Amygdala (tissue), 56 donors: ENCODE measurements around the gene KCNK7.

Source experiments
- DNase-seq, 56 donors: peaks; one replicate each; lab custom pipeline; 2025; lab: John Stamatoyannopoulos, UW

KCNK7 gene

DNA sequence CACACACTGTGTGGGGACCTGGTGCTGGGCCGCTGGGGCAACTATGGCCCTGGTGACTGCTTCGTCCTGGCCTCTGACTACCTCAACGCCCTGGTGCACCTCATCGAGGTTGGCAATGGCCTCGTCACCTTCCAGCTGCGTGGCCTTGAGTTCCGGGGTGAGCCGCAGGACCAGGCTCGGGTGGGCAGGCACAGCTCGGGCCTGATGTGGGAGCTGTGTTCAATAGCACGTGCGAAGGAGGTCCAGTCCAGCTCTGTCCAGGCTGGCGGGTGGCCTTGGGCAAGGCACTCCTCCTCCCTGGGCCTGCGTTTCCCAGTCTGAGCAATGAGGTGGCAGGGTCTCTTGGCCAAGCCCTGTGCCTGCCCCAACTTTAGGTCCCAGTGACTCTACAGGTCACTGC, 34.0 kb upstream of the KCNK7 start:
- no peak for DNase-seq

DNA sequence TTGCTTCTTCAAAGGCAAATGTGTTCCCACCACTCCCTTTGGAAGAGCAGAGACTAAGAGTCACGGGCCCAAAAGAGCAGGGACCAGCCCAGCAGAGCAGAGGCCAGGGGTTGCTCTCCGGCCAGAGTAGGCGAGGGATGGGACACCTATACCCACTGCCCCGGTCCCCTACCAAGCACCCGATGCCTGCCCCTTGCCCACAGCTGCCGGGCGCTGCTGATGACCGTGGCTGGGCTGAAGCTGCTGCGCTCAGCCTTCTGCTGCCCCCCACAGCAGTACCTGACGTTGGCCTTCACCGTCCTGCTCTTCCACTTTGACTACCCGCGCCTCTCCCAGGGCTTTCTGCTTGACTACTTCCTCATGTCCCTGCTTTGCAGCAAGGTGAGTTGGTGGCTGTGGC, 31.6 kb upstream of the KCNK7 start:
- no peak for DNase-seq

DNA sequence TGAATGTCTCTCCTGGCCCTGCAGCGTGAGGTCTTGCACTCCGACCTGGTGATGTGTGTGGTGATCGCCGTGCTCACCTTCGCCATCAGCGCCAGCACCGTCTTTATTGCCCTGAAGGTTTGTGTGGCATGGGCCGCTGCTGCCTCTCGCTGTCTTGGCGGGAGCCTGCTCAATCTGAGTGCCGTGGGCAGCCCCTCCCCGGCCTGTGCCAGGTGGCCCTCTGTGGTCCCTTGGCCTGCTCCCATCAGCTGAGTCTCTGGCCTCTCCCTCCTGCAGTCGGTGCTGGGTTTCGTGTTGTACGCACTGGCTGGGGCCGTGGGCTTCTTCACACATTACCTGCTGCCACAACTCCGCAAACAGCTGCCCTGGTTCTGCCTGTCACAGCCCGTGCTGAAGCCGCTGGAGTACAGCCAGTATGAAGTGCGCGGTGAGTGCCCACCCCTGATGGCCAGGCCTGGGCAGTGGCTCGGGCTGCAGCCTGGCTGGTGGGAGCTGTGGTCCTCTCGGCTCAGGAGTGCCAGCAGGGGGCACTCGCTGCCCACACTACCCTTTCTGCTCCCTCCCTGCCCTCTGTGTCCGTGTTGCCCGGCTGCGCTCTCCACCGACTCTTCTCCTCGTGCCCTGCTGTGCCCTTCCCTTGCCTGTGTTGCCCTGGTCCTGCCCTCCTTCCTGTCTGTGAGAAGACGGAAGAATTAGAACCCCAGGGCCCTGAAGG, 30.2 kb upstream of the KCNK7 start:
- peak in 45 of 56 donors; percentile 12 to 81 (median 53) for DNase-seq

DNA sequence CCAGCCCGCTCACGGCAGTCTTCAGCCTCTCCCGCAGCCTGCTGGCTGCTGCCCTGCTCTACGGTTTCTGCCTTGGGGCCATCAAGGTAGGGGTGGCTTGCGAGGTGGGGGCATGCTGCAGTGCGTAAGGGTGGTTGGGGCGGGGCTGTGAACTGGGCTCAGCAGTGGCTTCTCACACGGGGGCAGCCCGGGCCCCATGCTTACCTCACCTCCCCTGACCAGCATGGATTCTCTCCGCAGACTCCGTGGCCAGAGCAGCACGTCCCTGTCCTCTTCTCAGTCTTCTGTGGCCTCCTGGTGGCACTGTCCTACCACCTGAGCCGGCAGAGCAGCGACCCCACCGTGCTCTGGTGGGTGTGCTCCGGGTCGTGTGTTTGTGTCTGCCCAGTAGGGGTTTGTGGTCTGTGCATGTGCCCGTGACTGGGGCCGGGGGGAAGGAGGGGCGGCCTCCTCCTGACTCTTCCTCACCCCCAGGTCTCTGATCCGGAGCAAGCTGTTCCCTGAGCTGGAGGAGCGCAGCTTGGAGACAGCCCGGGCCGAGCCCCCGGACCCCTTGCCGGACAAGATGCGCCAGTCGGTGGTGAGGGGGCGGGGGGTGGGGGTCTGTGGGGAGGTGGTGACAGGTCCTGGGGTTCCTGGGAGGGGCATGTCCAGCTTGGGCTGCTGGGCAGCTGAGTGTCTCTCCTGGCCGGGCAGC, 29.5 kb upstream of the KCNK7 start:
- DNase-seq: no peak

DNA sequence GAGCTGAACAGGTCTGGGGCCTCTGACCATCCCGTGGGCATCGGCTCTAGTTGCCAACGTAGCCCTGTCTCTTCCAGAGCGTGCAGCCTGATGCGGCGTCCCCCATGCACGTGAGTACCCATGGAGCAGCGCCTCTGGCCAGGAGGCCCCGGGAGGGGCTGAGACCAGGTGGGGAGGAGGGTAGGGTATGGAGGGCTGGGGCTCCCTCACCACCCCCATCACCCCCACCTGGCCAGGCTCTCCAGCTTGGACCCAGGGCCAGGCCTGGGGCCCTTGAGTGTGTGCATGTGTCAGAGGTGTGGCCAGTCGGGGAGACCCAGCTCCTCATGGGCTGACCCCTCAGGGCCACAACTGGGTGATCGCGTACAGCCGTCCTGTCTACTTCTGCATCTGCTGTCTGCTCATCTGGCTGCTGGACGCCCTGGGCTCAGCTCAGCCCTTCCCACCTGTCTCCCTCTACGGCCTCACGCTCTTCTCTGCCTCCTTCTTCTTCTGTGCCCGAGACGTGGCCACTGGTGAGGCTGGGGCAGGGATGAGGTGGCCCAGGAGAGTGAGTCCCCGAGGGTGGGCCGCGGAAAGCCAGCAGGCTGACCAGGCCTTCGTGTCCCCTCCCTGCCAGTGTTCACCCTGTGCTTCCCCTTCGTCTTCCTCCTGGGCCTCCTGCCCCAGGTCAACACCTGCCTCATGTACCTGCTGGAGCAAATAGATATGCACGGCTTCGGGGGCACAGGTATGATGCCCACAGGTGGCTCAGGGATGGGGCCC, 28.4 kb upstream of the KCNK7 start:
- no peak for DNase-seq

DNA sequence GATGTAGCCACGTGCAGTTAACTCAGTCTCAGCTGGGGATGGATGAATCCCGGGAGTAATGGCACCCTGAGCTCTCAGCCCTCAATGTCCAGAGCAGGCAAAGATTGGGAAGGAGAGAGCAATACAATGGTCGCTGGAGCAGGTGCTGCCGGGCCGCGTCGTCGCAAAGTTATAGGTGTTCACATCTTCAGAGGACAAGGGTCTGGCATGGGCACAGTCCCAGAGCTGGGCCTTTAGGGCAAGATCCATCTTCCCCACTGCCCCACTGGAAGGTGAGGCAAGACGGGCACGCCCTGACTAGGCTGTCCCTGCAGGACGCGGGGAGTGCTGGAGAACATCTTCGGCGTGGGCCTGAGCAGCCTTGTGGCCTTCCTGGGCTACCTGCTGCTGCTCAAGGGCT, 27.6 kb upstream of the KCNK7 start:
- DNase-seq: no peak

DNA sequence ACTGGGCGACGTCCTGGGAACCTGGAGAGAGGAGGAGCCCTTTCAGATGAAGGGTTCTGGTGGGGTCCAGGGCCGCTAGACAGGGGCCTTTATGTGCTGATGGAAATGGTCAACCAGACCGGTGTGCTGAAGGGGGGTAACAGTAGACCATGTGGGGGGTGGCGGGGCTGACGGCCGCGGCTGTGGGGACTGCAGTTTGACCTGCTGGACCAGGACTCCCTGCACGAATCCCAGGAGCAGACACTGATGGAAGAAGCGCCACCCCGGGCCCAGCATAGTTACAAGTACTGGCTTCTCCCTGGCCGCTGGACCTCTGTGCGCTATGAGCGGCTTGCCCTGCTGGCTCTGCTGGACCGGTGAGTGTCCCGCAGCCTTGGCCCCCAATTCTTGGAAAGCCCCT, 26.4 kb upstream of the KCNK7 start:
- no peak for DNase-seq

DNA sequence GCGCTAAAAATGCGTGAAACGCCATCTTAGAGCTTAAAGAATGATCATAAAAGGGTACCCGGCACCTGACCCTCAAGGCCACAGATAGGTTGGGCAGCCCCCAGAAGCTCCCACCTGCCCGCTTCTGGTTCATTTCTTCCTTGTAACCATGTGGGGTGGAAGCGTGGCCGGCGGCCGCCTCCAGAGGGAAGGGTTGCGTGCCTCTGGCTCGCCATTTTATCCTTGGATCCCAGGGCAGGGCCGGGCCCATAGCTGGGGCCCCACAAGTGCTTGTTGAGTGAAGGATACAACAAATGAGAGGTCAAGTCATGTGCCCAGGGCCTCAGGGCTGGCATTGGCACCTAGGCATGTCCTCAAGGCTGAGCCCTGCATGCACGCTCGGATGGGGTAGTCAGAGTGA, 25.9 kb upstream of the KCNK7 start:
- no peak for DNase-seq

DNA sequence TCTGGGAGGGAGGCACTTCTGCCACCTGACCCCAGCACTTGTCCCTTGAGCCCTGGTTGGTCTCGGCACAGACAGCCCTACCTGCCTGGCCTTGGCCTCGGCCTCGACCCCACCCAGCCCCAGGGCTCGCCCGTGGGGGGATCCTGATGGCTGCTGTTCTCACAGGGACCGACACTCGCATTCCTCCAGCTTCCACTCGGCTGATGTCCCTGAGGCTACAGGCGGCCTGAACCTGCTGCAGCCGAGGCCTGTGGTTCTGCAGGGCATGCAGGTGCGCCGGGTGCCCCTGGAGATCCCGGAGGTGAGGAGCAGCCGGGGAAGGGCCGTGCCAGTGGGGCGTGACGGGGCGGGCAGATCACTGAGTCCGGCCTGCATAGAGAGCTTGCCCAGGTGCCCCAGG, 25.1 kb upstream of the KCNK7 start:
- DNase-seq: no peak

DNA sequence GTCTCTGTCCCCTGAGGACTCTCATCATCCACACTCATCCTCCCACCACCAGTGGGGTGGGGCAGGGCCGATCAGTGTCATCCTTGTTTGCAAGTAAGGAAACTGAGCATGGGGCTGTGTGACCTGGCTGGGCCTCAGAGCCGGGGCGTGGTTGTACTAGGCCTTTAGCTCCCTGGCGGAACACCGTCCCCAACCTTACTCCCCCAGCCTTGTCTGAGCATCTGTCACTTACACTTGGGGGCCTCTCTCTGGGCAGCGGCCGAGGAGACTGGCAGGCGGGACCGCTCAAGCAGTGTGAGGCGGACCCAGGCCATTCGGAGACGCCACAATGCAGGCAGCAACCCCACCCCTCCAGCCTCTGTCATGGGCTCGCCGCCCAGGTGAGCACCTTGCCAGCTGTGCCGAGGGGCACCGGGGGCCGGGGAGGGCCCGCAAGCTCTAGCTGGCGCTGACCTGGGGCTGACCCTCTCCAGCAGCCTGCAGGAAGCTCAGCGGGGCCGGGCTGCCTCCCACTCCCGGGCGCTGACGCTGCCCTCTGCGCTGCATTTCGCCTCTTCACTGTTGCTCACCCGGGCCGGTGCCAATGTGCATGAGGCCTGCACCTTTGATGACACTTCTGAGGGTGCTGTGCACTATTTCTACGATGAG, 23.8 kb upstream of the KCNK7 start:
- DNase-seq: no peak

DNA sequence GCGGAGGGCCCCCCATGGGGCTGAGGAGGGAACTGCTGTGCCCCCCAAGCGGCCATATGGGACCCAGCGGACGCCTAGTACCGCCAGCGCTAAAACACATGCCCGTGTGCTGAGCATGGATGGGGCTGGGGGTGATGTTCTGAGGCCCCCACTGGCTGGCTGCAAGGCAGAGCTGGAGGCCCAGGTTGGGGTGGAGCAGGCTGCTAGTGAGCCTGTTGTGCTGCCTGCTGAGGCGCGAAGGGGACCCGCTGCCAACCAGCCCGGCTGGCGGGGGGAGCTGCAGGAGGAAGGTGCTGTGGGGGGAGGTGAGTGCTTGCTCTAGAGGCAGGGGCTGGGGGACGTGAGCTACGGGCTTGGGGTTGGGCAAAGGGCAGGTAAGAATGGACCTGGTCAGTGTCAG, 23.2 kb upstream of the KCNK7 start:
- no peak for DNase-seq

DNA sequence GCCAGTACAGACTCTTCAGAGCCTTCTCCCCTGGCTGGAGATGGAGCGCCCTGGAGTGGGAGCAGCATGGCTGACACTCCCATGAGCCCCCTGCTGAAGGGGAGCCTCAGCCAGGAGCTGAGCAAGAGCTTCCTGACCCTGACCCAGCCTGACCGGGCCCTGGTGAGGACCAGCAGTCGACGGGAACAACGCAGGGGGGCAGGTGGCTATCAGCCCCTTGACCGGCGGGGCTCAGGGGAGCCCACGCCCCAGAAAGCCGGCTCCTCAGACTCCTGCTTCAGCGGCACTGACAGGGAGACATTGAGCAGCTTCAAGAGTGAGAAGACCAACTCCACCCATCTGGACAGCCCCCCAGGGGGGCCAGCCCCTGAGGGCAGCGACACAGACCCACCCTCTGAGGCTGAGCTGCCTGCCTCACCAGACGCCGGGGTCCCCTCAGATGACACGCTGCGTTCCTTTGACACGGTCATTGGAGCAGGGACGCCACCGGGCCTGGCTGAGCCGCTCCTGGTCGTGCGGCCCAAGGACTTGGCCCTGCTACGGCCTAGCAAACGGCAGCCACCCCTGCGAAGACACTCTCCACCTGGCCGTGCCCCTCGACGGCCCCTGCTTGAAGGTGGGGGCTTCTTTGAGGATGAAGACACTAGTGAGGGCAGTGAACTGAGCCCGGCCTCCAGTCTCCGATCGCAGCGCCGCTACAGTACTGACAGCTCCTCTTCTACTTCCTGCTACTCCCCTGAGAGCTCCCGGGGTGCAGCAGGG, 22.6 kb upstream of the KCNK7 start:
- no peak for DNase-seq

DNA sequence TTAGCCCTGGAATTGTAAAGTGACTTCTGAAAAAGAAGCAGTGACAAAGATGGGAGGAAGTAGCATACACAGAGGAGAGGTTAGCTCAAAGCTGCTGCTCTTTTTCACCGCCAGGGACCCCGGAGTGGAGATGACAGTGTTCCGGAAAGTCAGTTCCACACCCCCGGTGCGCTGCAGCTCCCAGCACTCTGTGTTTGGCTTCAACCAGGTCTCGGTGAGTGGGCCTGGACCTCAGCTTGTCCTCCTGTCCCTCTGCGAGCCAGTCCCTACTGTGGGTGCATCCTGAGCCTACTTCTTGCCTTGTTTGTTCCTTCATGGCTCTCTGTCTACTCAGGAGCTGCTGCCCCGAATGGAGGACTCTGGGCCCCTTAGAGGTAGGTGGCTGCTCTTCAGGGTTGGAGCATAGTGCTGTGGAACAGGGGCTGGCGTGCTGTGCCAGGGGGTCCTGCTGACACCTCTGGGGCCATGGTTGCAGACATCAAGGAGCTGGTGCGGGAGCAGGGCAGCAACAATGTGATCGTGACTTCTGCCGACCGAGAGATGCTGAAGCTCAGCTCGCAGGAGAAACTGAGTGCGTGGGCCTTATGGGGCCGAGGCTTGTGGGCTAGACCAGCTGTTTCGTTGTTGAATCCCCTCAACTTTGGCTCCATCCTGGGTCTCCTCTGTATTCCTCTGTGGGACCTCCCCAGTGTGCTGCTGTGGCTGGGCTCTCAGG, 21.7 kb upstream of the KCNK7 start:
- DNase-seq: no peak

DNA sequence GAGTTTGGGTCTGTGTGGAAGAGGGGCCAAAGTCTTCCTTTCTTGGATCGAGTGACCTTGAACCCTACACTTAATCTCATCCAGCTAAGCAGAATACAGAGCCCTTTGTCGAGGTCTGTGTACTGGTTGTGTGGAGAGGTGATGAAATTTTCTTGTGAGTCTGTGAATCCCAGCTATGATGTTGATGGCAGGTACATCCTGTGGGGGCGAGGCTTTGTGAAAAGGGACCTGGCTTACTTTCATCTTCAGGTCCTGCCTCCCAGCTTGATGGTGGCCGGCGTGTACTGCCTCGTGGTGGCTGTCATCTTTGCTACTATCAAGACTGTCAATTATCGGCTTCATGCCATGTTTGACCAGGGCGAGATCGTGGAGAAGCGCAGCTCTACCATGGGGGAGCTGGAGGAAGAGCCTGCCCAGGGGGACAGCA, 21.0 kb upstream of the KCNK7 start:
- DNase-seq: no peak

DNA sequence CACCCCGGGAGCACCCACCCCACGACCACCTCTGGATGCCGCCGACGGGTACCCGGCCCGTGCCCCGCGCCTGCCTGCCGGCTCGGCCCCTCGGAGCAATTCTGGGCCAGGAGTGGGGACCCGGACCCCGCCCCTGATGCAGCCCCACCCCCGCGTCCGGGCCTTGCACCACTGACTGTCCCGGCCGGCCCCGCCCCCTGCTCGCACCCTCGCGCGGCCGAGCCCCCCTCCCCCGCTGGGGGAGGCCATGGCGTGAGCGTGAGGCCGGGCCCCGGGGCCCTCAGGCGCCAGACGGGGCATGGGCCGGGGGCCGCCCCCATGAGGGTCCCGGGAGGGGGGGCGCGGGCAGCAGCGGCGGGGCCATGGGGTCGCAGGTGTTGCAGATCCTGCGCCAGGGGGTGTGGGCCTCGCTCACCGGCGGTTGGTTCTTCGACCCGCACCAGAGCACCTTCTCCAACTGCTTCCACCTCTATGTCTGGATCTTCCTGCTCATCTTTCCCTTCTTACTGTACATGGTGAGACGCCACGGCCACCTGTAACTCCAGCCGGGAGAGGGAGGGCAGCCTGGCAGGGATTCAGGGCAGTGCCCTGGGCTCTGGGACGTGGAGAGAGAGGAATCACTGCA, 20.5 kb upstream of the KCNK7 start:
- DNase-seq: peak in 1 of 56 donors; percentile 49

DNA sequence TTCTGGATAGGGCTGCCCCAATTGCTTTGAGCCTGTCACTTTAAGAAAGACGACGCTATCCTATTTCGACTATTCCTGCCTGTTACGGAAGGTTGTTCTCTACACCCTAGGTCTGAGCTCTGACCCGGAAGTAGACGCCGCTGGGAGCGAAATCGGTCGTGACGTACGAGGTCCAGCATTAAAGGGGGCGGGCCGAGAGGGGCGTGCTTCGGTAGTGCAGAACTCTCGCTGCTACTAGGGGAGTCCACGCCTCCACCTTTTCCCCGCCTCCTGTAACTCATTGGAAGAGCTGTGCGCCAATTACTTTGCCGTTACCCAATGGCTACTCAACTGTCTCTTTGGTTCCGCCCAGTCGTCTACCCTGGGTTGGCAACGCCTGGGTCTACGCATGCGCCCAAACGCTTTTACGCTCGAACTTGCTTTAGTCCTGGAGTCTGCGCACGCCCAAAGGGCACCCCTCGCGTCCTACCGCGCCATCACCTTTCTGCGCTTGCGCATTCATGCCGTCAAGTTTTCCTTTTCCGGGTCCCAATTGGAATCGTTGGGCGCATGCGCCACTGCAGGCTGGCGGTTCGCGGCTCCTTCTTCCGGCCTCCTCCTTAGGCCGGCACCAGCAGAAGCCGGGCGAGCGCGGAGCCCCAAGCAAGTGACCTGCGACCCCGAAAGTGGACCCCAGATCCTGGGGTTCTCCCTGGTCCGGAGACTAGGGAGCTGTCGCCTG, 19.8 kb upstream of the KCNK7 start, which contains the start of gene PCNX3:
Gene PCNX3, plus strand, starts transcription at position 548 of the 721 bp plus-strand sequence. CDS start 536 bp downstream, outside the sequence.
- peak; percentile 99 to 100 (median 100) for DNase-seq

DNA sequence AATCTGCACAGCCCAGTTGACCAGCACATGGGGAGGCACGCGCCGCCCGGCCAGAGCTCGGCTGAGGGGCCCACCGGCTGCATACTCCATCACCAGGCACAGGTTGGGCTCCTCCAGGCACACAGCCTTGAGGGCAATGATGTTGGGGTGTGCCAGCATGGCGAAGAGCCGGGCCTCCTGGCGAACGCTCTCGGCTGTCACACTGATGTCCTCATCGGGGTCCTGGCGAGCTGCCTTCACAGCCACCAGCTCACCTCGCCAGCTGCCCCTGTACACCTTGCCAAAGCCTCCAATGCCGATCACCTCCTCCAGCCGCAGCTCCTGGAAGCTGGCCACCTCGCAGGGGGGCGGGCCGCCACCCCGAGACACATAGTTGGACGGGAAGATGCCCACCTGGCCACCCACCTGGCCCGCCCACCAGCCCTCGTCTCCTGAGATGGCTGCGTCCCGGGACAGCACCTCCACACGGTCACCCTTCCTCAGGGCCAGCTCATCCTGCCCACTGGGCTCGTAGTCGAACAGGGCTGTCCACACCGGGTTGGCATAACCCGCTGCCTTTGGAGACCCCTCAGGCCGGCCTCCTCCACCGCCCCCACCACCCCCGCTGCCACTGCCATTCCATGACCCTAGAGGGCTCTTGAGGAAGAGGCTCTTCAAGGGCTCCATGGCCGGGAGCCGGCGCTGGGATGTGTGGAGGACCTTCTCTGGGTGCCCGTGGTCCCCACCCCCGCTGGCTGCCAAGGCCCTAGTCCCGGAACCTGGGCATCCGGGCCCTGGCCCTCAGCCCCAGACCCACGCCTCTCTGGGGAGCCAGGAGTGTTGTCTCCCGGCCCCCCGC, 17.7 kb upstream of the KCNK7 start:
- peak in 6 of 56 donors; percentile 35 to 52 (median 48) for DNase-seq
